HepG2 (cell line): ENCODE measurements around the gene ACE. TPM values are rescaled to one million over a fixed set of nuclear protein-coding genes. Genes with fewer than 3 reads are reported as not detected.

ENCODE experiments used
- DZIP1 ChIP-seq: sonication (generic); formaldehyde crosslinking; IDR thresholded peaks from 2 replicates; pipeline ENCODE4 v1.5.0; 2020; ENCODE audit warnings: mild to moderate bottlenecking, missing genetic modification reagents
- ETS1 ChIP-seq: sonication (generic); formaldehyde crosslinking; IDR thresholded peaks from 2 replicates; pipeline ENCODE4 v1.4.0; 2020; ENCODE audit warnings: missing genetic modification reagents
- FUBP1 ChIP-seq: sonication (generic); formaldehyde crosslinking; IDR thresholded peaks from 2 replicates; pipeline ENCODE4 v1.5.1; 2020; ENCODE audit warnings: missing genetic modification reagents, mild to moderate bottlenecking, borderline replicate concordance
- HIVEP1 ChIP-seq: sonication (generic); formaldehyde crosslinking; IDR thresholded peaks from 2 replicates; pipeline ENCODE4 v1.4.0; 2020; ENCODE audit warnings: mild to moderate bottlenecking, missing genetic modification reagents
- JUN ChIP-seq: sonication (generic); formaldehyde crosslinking; IDR thresholded peaks from 2 replicates; pipeline ENCODE4 v1.4.0; 2020; ENCODE audit warnings: mild to moderate bottlenecking, missing genetic modification reagents
- MLLT10 ChIP-seq: sonication (generic); formaldehyde crosslinking; IDR thresholded peaks from 2 replicates; pipeline ENCODE4 v1.4.0; 2020; ENCODE audit warnings: missing genetic modification reagents
- NCOA1 ChIP-seq: sonication (generic); formaldehyde crosslinking; IDR thresholded peaks from 2 replicates; pipeline ENCODE4 v1.9.0; 2021; ENCODE audit warnings: missing genetic modification reagents
- RBM22 ChIP-seq: fragments of 200-400 bp; formaldehyde crosslinking; optimal IDR thresholded peaks from 2 replicates; pipeline ENCODE3; 2017; ENCODE audit warnings: mild to moderate bottlenecking, low read length, moderate library complexity
- ZBTB25 ChIP-seq: IDR thresholded peaks from 2 replicates; pipeline ENCODE4 v1.6.1; 2018; ENCODE audit warnings: missing genetic modification reagents
- ZBTB3 ChIP-seq: sonication (generic); formaldehyde crosslinking; IDR thresholded peaks from 2 replicates; pipeline ENCODE4 v1.4.0; 2020; ENCODE audit warnings: low read depth, mild to moderate bottlenecking, moderate library complexity, missing genetic modification reagents, borderline replicate concordance
- ZBTB44 ChIP-seq: sonication (generic); formaldehyde crosslinking; IDR thresholded peaks from 2 replicates; pipeline ENCODE4 v1.4.0; 2020; ENCODE audit warnings: missing genetic modification reagents
- ZNF747 ChIP-seq: sonication (generic); formaldehyde crosslinking; IDR thresholded peaks from 2 replicates; pipeline ENCODE4 v1.8.1; 2023; ENCODE audit warnings: missing genetic modification reagents, mild to moderate bottlenecking, borderline replicate concordance
- ZNF816 ChIP-seq: sonication (generic); formaldehyde crosslinking; IDR thresholded peaks from 2 replicates; pipeline ENCODE4 v1.8.0; 2022; ENCODE audit warnings: missing genetic modification reagents, mild to moderate bottlenecking, borderline replicate concordance
- polyA plus RNA-seq, 8 experiments: library from polyadenylated mRNA; depleted of rRNA in 3 of 8; stranded (reverse) in 7 of 8; unstranded in 1 of 8; fragments of >200 nt; fragmentation: Illumina TruSeq in 4 of 8; extraction: Trizol in 4 of 8; gene quantifications; 2 replicates each; pipeline versions ENCODE4 v1.2.1 to v1.2.3, GENCODE V29; 2011 to 2016; ENCODE audit warnings: low read depth in 4 of 8, missing spikeins in 1 of 8, mixed read lengths in 1 of 8; ENCODE audit not compliant: insufficient read depth in 1 of 8
- total RNA-seq, 5 experiments: library from RNA; depleted of rRNA; stranded (reverse); fragments of >200 nt; fragmentation: Illumina TruSeq; extraction: Trizol; gene quantifications; 2 replicates each; pipeline ENCODE4 v1.2.3, GENCODE V29; 2016; ENCODE audit warnings: low read depth in 1 of 5

The ACE gene
- total and polyA plus RNA-seq, 2 of the 13 experiments (the other 11 are each of a cell fraction or from before 2014, with no cell fraction given): 0.08 to 0.13 TPM

GRCh38 chr17:63531022-63531965, 54.4 kb downstream of the ACE start (continued):
- TF ChIP-seq ZNF747 (CRISPR knock-in tag) (peak; percentile 88; the same call in 1 of the 2 replicates), ZBTB3 (CRISPR knock-in tag) (peak; percentile 91; the same call in 1 of the 2 replicates), HIVEP1 (CRISPR knock-in tag) (peak; percentile 10; the same call in 1 of the 2 replicates), ZNF816 (CRISPR knock-in tag) (peak; percentile 73; the same call in 1 of the 2 replicates), MLLT10 (CRISPR knock-in tag) (no peak), ZBTB25 (CRISPR knock-in tag) (peak; percentile 82), JUN (peak; percentile 80; the same call in 1 of the 2 replicates), FUBP1 (CRISPR knock-in tag) (0 out of 2 replicates have a peak, but pooled peaks have one; percentile 25), ZBTB44 (CRISPR knock-in tag) (no peak), NCOA1 (CRISPR knock-in tag) (peak; percentile 90; the same call in 1 of the 2 replicates), DZIP1 (CRISPR knock-in tag) (peak; percentile 85; the same call in 1 of the 2 replicates), RBM22 (no peak), ETS1 (CRISPR knock-in tag) (no peak)
